H9 (cell line): ENCODE results near the gene ATP8A2. TPM values are rescaled to one million over a fixed set of nuclear protein-coding genes. Genes with fewer than 3 reads are reported as not detected.

ENCODE experiments used
- DNase-seq: peaks from one replicate; pipeline ENCODE4 v3.0.0-alpha.2; 2017
- H2AFZ ChIP-seq: one replicate; pipeline ENCODE4 v1.6.1; 2013; ENCODE audit warnings: mild to moderate bottlenecking, low read length, control low read depth, moderate library complexity
- H2AK5ac ChIP-seq: 2 replicates; pipeline ENCODE4 v1.6.1; 2013; ENCODE audit warnings: low read length, control low read depth, mixed read lengths; ENCODE audit not compliant: insufficient read length
- H2BK120ac ChIP-seq: one replicate; pipeline ENCODE4 v1.6.1; 2013; ENCODE audit warnings: low read depth, mild to moderate bottlenecking, low read length, control low read depth, inconsistent platforms; ENCODE audit not compliant: poor library complexity, severe bottlenecking
- H2BK12ac ChIP-seq: 2 replicates; pipeline ENCODE4 v1.6.1; 2013; ENCODE audit warnings: low read length, control low read depth, mixed read lengths, low read depth; ENCODE audit not compliant: insufficient read length
- H2BK15ac ChIP-seq: 2 replicates; pipeline ENCODE4 v1.6.1; 2013; ENCODE audit warnings: low read depth, low read length, control low read depth
- H2BK20ac ChIP-seq: one replicate; pipeline ENCODE4 v1.6.1; 2013; ENCODE audit warnings: low read depth, mild to moderate bottlenecking, low read length, control low read depth, inconsistent platforms; ENCODE audit not compliant: poor library complexity, severe bottlenecking
- H2BK5ac ChIP-seq: 2 replicates; pipeline ENCODE4 v1.6.1; 2013; ENCODE audit warnings: low read length, control low read depth, mixed read lengths; ENCODE audit not compliant: insufficient read length
- H3K14ac ChIP-seq: 2 replicates; pipeline ENCODE4 v1.6.1; 2013; ENCODE audit warnings: low read length, control low read depth; ENCODE audit not compliant: insufficient read depth
- H3K18ac ChIP-seq: 2 replicates; pipeline ENCODE4 v1.6.1; 2013; ENCODE audit warnings: low read depth, mild to moderate bottlenecking, mixed read lengths, low read length, control low read depth; ENCODE audit not compliant: insufficient read length
- H3K23ac ChIP-seq: 2 replicates; pipeline ENCODE4 v1.6.1; 2013; ENCODE audit warnings: low read length, control low read depth, mixed read lengths, low read depth; ENCODE audit not compliant: insufficient read length
- H3K23me2 ChIP-seq: 2 replicates; pipeline ENCODE4 v1.6.1; 2013; ENCODE audit warnings: low read depth, mild to moderate bottlenecking, mixed read lengths, low read length, control low read depth; ENCODE audit not compliant: insufficient read length, poor library complexity, severe bottlenecking
- H3K27ac ChIP-seq: 2 replicates; pipeline ENCODE4 v1.5.1; 2013; ENCODE audit warnings: low read length, control low read depth, mixed read lengths, low read depth; ENCODE audit not compliant: insufficient read length
- H3K27me3 ChIP-seq: 2 replicates; pipeline ENCODE4 v1.6.1; 2013; ENCODE audit warnings: low read length, control low read depth, inconsistent platforms; ENCODE audit not compliant: insufficient read depth
- H3K4ac ChIP-seq: 2 replicates; pipeline ENCODE4 v1.6.1; 2013; ENCODE audit warnings: low read depth, mild to moderate bottlenecking, control low read depth, inconsistent platforms, low read length, moderate library complexity
- H3K4me1 ChIP-seq: 2 replicates; pipeline ENCODE4 v1.6.1; 2013; ENCODE audit warnings: low read length, control low read depth, inconsistent platforms; ENCODE audit not compliant: insufficient read depth
- H3K4me2 ChIP-seq: 2 replicates; pipeline ENCODE4 v1.6.1; 2013; ENCODE audit warnings: low read length, control low read depth, mixed read lengths; ENCODE audit not compliant: insufficient read length, insufficient read depth
- H3K56ac ChIP-seq: 2 replicates; pipeline ENCODE4 v1.6.1; 2013; ENCODE audit warnings: low read depth, mild to moderate bottlenecking, mixed read lengths, low read length, control low read depth; ENCODE audit not compliant: insufficient read length
- H3K79me1 ChIP-seq: 2 replicates; pipeline ENCODE4 v1.6.1; 2013; ENCODE audit warnings: low read depth, mild to moderate bottlenecking, moderate library complexity, low read length, control low read depth, inconsistent platforms; ENCODE audit not compliant: insufficient read depth, poor library complexity, severe bottlenecking
- H3K79me2 ChIP-seq: 2 replicates; pipeline ENCODE4 v1.6.1; 2013; ENCODE audit warnings: low read length, control low read depth, inconsistent platforms; ENCODE audit not compliant: insufficient read depth
- H3K9ac ChIP-seq: 2 replicates; pipeline ENCODE4 v1.6.1; 2013; ENCODE audit warnings: low read length, control low read depth, mixed read lengths; ENCODE audit not compliant: insufficient read length; ENCODE audit errors: extremely low read depth
- H3K9me3 ChIP-seq: one replicate; pipeline ENCODE4 v1.6.1; 2013; ENCODE audit warnings: low read depth, low read length, inconsistent platforms; ENCODE audit not compliant: control insufficient read depth
- H3T11ph ChIP-seq: one replicate; pipeline ENCODE4 v1.6.1; 2013; ENCODE audit warnings: mild to moderate bottlenecking, low read length, control low read depth, inconsistent platforms
- H4K20me1 ChIP-seq: one replicate; pipeline ENCODE4 v1.6.1; 2013; ENCODE audit not compliant: control insufficient read depth, insufficient read length, insufficient read depth
- H4K5ac ChIP-seq: 2 replicates; pipeline ENCODE4 v1.6.1; 2013; ENCODE audit warnings: low read depth, mild to moderate bottlenecking, mixed read lengths, low read length, control low read depth; ENCODE audit not compliant: insufficient read length
- H4K8ac ChIP-seq: replicated peaks from 2 replicates; pipeline ENCODE4 v1.6.1; 2013; ENCODE audit warnings: low read length, control low read depth, mixed read lengths, low read depth; ENCODE audit not compliant: insufficient read length
- H4K91ac ChIP-seq: 2 replicates; pipeline ENCODE4 v1.6.1; 2013; ENCODE audit warnings: low read depth, mild to moderate bottlenecking, moderate library complexity, mixed read lengths, low read length, control low read depth; ENCODE audit not compliant: insufficient read length
- H3K27ac Mint-ChIP-seq, 3 experiments: 2 replicates in 2 of 3; 3 replicates in 1 of 3; pipeline ENCODE4 v1.8.0; 2020 to 2021; ENCODE audit warnings: mixed read lengths in 3 of 3, mild to moderate bottlenecking in 1 of 3, moderate library complexity in 1 of 3
- H3K27me3 Mint-ChIP-seq: 2 replicates; pipeline ENCODE4 v1.8.0; 2021; ENCODE audit warnings: low read depth, mild to moderate bottlenecking, moderate library complexity, mixed read lengths
- H3K36me3 Mint-ChIP-seq, 3 experiments: 2 replicates in 2 of 3; 3 replicates in 1 of 3; pipeline ENCODE4 v1.8.0; 2020 to 2021; ENCODE audit warnings: low read depth in 3 of 3, mixed read lengths in 3 of 3; ENCODE audit not compliant: insufficient read depth in 1 of 3
- H3K4me1 Mint-ChIP-seq, 2 experiments: 2 replicates each; pipeline ENCODE4 v1.8.0; 2020; ENCODE audit warnings: mixed read lengths in 2 of 2
- H3K4me3 Mint-ChIP-seq, 2 experiments: 2 replicates in 1 of 2; 3 replicates in 1 of 2; pipeline ENCODE4 v1.8.0; 2020 to 2021; ENCODE audit warnings: mild to moderate bottlenecking in 2 of 2, mixed read lengths in 2 of 2, moderate library complexity in 1 of 2
- H3K9me3 Mint-ChIP-seq, 2 experiments: 2 replicates in 1 of 2; 3 replicates in 1 of 2; pipeline ENCODE4 v1.8.0; 2020; ENCODE audit warnings: mild to moderate bottlenecking in 2 of 2, mixed read lengths in 2 of 2, moderate library complexity in 1 of 2
- WGBS: extraction: QIAGEN DNeasy Blood & Tissue Kit; methylation state at CpG from one replicate; pipeline ENCODE4 v1.1.7; 2013; ENCODE audit warnings: missing lambda C conversion rate, low lambda C conversion rate, mixed read lengths; ENCODE audit not compliant: insufficient read length; ENCODE audit errors: extremely low coverage; 5-methylcytosine and 5-hydroxymethylcytosine counted together
- total RNA-seq: library from RNA; stranded (reverse); gene quantifications from 2 replicates; pipeline ENCODE4 v1.2.1, GENCODE V29; 2021
- TF ChIP-seq, protein P1 (sequence below): fragments of 200-600 bp; sonication (generic); conservative IDR thresholded peaks from 3 replicates; pipeline ENCODE4 v1.8.0; 2021; ENCODE audit warnings: antibody characterized with exemption, mild to moderate bottlenecking

ATP8A2 gene
- total RNA-seq, 1 experiment from 2014 or later: 18.2 TPM

DNA sequence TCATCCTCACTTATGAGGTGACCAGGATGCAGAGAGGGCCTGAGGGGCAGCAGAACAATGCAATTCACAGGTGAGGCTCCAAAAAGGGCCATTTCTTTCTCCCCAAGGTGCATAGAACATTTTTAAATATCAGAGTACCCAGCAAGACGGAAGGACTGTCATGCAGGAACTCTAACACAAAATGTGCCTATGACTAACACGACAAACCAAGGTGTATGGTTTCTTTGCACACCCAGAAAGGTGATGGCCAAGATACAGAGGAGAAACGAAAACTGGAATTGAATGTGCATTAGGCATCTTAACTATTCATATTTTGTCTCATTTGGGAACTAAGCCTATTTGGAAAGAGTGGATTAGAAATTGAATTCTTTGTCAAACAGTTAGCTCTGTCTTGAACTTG lies 650.2 kb downstream of the ATP8A2 start:
- Histone ChIP-seq H4K8ac (no peak overlapping the region), H3K14ac (no peak overlapping the region), H2BK15ac (no peak overlapping the region), H3T11ph (no peak overlapping the region), H3K4ac (no peak overlapping the region), H3K9me3 (no peaks in the 10 kb centered on the region), H3K27me3 (no peaks in the 10 kb centered on the region; the same call in 1 of the 2 replicates), H3K4me2 (no peak overlapping the region), H3K23me2 (no peaks in the 10 kb centered on the region), H4K20me1 (no peaks in the 10 kb centered on the region), H3K27ac (no peak overlapping the region), H3K9ac (no peak overlapping the region), H2BK20ac (no peak overlapping the region), H3K79me1 (no peaks in the 10 kb centered on the region), H2AK5ac (no peak overlapping the region), H2BK5ac (no peak overlapping the region), H3K4me1 (peaks cover 6% of the 10 kb centered on the region; the same call in 1 of the 2 replicates), H2AFZ (no peak overlapping the region), H4K5ac (no peak overlapping the region), H3K18ac (no peak overlapping the region), H4K91ac (no peak overlapping the region), H2BK120ac (no peak overlapping the region), H3K23ac (no peak overlapping the region), H3K56ac (no peak overlapping the region), H3K79me2 (no peaks in the 10 kb centered on the region), H2BK12ac (no peak overlapping the region)
- no peak for DNase-seq
- Mint-ChIP-seq H3K9me3 (no peaks in the 10 kb centered on the region), H3K27ac (no peak overlapping the region), H3K36me3 (peaks cover 0 to 3% (median 0%) of the 10 kb centered on the region in 3 experiments; a peak in 1 of 7 replicates), H3K27me3 (peaks cover 8% of the 10 kb centered on the region), H3K4me1 (peaks cover 44 to 46% of the 10 kb centered on the region in 2 experiments), H3K4me3 (no peak overlapping the region)
- WGBS: no CpG with 5 or more reads among the region's 3 CpGs
- TF ChIP-seq, protein P1, sequence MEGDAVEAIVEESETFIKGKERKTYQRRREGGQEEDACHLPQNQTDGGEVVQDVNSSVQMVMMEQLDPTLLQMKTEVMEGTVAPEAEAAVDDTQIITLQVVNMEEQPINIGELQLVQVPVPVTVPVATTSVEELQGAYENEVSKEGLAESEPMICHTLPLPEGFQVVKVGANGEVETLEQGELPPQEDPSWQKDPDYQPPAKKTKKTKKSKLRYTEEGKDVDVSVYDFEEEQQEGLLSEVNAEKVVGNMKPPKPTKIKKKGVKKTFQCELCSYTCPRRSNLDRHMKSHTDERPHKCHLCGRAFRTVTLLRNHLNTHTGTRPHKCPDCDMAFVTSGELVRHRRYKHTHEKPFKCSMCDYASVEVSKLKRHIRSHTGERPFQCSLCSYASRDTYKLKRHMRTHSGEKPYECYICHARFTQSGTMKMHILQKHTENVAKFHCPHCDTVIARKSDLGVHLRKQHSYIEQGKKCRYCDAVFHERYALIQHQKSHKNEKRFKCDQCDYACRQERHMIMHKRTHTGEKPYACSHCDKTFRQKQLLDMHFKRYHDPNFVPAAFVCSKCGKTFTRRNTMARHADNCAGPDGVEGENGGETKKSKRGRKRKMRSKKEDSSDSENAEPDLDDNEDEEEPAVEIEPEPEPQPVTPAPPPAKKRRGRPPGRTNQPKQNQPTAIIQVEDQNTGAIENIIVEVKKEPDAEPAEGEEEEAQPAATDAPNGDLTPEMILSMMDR: no peak
